CD4-positive, alpha-beta T cell treated with Interleukin-15 for 1 hour (primary cell): ENCODE measurements around the gene ARL3.
"Not testable (repeated sequence)": the region's sequence is repeated elsewhere in the genome, so short reads cannot be mapped to it uniquely, and the experiment has no call there.

Source experiments
- DNase-seq: peaks from one replicate; pipeline ENCODE4 v3.0.0-alpha.2; 2020

ARL3 gene

DNA sequence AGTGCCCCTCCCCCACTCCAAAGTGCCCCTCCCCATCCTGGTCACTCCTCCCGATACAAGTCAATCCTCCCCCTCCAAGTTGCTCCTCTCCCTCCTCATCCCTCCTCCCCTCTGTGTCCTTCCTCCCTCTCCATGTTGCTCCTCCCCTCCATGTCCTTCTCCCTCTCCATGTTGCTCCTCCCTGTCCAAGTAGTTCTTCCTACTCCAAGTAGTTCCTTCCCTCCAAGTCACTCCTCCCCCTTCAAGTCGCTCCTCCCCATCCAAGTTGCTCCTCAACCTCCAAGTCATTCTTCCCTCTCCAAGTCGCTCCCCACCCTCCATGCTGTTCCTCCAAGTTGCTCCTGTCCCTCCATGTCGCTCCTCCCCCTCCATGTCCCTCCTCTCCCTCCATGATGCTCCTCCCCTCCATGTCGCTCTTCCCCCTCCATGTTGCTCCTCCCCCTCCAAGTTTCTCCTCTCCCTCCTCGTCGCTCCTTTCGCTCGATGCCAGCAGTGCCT lies 20.9 kb upstream of the ARL3 start:
- no peak for DNase-seq

DNA sequence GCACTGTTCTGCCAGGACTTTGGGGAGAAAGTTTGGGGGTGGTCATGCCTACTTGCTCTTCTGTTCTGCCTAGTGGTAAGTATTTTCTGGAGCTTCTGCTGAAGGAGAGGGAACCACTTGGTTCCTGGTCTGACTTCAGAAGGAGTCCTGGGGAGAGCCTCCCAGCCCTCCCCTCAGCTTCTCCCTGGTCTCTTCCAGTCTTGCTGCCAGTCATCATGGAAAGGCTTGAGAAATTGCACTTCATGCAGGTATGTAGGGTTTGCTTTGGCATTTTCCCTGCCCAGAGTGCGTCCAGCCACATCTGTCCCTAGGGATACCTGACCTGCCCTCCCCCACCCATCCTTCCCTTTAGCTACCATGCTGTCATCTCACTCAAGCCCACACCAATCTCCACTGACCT lies 18.5 kb upstream of the ARL3 start:
- DNase-seq, result no peak

DNA sequence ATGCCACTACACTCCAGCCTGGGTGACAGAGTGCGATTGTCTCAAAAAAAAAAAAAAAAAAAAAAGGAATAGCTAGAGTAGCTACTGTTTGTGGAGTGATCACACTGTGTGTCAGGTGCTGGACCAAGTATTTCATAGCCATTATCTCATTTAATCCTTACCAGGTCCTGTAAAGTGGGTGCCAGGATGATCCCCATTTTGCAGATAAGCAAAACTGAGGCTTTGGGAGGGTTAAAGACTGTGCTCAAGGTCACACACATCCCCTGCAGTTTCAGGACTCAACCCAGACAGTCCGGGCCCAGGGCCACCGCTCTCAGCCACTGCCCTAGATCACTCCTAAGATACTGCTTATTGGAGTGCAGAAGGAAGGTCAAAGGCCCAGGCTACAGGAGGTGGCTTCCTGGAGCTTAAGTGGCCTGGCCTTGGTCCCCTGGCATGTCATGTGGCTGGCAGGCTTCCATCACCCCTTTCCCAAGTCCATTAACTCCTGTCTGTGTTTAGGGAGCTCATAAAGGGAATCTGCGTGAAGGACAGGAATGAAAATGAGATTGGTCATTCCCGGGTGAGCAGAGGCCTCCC lies 17.1 kb upstream of the ARL3 start:
- DNase-seq, result no peak

DNA sequence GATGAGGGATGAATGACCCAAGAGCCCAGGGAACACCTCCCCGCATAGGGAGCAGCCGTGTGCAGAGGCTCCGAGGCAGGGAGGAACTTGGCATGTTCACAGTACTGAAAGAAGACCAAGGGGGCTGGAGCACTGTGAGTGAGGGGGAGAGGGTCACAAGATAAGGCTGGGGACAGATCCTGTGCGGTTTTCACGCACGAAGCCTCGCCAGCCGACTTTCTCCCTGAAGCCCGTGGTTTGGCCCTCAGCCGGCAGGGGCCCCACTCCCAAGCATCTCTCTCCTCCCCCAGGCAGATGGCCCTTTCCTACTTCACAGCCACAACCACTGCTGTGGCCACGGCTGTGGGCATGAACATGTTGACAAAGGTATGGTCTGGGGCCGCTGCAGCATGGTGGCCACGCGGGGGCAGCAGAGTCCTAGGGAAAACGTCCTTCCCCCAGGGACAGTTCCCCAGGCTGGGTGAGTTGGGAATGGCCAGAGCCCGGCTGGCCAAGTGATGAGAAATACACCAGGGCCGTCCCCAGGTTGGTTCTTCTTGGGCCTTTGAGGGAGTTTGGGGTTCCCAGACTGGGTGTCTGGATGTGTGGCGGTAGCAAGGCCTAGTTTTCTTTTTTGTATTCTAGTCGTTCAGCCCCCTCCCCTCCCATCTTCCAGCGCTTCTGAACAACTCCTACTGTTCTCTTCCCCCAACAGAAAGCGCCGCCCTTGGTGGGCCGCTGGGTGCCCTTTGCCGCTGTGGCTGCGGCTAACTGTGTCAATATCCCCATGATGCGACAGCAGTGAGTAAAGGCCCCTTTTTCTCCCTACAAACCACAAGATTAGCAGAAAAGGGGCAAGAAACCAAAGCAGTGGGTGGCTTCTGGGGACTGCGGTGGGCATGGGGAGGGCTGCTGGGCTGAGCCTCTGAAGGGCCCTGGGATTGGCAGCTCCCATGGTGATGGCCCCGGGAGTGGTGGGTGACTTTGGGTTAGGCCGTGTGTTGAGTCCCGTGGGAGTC lies 15.1 kb upstream of the ARL3 start:
- peak; percentile 64 for DNase-seq

DNA sequence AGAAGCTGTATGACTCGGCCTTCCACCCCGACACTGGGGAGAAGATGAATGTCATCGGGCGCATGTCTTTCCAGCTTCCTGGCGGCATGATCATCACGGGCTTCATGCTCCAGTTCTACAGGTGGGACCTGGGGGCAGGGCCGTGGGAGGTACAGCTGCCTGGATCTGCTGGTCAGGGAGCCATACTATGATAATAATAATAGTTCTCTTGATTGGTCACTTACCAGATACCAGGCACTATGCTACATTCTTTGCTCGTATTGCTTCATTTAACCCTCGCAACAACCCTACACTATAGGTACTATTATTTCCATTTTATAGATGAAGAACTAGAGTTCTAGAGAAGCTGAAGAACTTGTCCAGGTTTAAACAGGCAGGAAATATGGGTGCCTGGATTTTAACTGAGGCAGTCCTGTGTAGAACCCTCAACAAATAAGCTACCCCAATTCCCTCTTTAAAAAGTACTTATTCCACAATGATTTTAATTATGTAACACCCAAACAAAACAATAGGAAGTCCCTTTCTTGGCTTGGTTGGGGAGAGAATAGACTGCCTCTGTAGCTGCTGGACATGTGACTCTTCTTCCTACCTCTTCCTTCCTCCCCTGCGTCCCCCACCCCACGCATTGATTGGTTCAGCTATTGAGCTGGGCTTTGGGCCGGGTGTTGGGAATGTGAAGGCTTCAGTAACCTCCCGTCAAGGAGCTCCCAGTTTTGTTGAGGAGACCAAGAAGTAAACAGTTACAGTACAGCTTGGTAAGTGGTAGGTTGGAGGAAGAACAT lies 13.0 kb upstream of the ARL3 start:
- no peak for DNase-seq

DNA sequence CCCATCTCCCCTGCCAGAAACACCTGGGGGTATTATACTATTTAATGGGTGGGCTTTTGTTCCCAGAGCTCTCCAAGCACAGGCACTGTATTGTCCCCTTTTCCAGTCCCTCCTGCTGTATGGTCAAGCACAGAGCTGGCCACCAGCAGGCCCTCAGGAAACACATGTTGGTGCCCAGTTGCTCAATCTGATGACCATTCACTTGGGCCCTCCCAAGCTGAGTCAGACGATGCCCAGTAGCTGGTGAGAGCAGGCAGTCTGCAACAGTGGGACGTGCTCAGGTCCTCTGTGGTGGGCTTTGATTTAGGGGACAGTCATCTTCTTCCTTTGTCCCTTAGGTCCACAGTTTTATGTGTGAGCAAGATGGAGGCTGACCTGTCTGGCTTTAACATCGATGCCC lies 12.1 kb upstream of the ARL3 start:
- no peak for DNase-seq

DNA sequence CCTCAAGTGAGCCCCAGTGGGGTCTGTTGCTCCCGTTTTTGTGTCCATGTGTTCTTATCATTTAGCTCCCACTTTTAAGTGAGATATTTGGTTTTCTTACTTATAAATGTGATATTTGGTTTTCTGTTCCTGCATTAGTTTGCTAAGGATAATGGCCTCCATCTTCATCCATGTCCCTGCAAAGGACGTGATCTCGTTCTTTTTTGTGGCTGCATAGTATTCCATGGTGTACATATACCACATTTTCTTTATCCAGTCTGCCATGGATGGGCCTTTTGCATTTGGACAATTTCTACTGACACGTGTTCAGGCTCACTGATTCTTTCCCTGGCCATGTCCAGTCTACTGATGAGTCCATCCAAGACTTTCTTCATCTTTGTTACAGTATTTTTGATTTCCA lies 9.8 kb upstream of the ARL3 start:
- DNase-seq, result no peak

DNA sequence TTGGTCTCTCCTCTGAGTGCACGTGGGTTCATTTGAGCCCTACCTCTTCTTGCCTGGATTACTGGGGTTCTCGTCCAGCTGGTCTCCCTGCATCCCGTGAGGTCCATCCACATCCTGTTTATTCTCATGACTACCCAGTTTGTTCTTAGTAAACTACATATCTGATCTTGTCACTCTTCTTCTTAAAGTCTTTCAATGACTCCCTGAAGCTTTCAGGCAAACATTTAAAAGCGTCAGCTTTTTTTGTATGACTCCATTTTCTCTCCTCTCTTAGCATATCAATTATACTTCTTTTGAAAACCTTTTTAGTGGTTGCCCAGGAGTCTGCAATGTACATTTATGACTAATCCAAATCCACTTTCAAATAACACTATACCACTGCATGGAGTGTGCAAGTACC lies 7.8 kb upstream of the ARL3 start:
- no peak for DNase-seq

DNA sequence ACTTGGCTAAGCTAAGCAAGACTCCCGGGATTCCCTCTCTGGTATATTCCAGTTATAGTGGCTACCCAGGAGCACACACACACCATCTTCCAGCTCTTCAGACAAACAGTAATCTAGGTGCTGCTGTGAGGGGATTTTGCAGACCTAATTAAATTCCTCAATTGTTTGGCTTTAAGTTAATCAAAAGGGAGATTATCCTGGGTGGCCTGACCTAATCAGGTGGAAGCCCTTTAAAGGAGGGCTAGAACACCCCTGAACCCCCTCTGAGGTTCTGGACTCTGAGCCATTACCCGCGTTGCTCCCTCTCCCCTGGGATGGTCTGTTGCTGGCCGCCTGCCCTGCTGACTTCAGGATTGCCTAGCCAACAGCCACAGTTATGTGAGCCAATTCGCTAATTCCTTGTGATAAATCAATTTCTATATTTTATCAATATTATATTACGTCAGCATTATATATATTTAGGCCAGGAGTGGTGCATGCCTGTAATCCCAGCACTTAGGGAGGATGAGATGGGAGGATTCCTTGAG lies 6.6 kb upstream of the ARL3 start:
- DNase-seq, result no peak

DNA sequence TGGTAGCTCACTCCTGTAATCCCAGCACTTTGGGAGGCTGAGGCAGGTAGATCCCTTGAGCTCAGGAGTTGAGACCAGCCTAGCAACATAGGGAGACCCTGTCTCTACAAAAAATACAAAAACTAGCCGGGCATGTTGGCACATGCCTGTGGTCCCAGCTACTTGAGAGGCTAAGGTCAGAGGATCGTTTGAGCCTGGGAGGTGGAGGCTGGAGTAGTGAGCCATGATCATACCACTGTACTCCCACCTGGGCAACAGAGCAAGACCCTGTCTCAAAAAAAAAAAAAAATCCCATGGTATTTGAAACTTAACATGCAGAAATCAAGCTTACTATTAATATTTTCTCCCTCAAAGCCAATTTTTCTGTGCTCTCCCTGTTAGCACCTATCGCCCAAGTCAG lies 6.1 kb upstream of the ARL3 start:
- DNase-seq, result no peak

DNA sequence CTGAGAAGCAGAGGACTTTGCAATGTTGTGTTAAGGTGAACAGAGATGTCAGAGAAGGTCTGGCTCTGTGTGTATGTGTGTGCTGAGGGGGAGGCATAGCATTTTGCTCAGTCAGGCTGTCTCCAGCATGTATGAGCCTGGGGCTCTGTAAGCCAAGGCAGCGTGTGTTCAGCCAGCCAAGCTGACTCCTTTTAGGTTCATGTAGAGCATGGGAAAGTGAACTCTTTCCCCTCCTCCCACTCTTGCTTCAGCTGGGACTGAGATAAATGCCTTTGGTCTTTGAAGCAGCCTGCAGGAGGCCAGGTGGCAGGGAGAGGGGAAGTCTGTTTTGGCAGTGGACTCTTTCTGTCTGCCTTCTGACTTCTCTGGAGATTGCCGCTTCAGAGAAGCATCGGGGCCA lies 4.0 kb upstream of the ARL3 start:
- no peak for DNase-seq

DNA sequence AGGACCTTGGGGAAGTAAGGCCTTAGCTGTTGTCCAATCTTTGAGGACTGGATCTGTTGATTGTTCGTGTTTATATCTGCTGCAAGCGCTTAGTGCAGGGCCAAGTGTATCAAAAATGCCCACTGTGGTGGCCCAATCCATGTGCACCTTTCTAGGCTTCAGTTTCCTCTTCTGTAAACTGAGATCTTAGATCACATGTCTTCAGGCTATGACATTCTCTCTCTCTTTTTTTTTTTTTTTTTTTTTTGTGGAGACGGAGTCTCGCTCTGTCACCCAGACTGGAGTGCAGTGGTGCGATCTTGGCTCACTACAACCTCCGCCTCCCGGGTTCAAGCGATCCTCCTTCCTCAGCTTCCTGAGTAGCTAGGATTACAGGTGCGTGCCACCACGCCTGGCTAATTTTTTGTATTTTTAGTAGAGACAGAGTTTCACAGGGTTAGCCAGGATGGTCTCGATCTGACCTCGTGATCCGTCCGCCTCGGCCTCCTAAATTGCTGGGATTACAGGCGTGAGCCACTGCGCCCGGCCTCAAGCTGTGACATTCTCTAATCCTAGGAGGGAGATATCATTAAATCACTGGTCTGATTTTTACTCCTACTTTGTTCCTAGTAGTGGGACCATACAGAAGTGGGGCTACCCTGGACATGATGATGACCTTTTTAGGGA lies 2.8 kb upstream of the ARL3 start:
- not testable (repeated sequence) for DNase-seq

DNA sequence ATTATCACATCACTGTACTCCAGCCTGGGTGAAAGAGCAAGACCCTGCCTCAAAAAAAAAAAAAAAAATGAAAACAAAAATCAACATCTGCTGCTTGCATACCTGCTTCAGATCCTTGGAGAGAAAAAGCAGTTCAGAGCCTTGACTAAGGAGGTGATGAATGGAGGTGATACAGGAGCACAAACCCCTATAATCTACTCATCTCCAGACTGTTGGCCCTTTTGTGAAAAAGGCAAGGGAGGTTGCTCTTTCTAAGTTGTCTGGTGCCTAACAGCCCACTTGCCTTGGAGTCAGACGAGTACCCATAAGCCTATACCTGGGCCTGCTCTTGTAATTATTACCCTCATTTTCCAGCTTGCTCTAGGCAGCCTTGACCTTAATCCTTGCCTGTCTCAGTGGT lies 1.7 kb upstream of the ARL3 start:
- DNase-seq, result no peak

DNA sequence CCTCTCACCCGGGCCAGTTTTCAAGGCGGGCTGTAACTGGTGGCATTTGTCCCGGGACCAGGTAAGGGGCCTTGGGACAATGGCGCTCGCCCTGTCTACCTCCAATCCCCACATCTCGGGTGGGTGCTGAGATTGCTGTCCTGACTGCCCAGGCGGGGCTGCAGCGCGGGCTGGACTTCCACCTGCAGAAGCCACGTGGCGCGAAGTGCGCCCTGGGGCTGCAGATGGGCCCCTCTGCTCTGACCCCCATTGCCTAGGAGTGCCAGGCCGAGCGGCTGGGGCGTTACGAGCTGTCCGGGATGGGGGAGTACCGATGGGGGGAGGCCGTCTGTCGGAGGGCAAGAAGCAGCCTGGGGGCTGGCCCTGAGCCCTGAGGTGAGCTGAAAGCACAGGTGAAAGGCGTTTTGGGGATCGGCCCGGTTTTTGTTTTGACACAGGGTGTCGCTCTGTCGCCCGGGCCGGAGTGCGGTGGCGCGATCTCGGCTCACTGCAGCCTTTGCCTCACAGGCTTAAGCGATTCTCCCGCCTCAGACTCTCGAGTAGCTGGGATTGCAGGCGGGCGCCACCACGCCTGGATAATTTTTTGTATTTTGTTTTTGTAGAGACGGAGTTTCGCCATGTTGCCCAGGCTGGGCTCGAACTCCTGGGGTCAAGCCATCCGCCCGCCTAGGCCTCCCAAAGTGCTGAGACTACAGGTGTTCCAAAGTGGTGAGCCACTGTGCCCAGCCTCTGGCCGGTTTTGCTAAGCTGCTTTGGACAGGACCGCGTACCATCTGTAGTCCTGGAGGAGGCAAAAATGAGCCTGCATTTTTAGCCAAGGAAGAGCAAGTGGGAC lies 641 bp upstream of the ARL3 start, which contains the start of gene SFXN2:
Gene SFXN2 (plus strand): TSS at position 16 of the 835 bp plus-strand sequence. CDS start 12,001 bp downstream, outside the sequence.
- DNase-seq, result peak; percentile 32

DNA sequence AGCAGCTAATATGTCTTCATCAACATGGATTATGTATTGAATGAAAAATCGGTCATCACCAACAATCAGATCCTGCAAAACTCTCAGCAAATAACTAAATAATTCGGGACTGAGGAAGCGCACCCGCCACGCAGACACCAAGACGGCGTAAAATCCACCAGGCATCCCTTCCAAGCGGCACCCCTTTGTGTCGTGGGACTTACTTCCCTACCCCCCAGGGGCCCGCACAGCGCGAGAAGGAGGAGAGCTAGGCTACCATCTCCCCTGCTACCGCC lies 721 bp downstream of the ARL3 start:
- no peak for DNase-seq

DNA sequence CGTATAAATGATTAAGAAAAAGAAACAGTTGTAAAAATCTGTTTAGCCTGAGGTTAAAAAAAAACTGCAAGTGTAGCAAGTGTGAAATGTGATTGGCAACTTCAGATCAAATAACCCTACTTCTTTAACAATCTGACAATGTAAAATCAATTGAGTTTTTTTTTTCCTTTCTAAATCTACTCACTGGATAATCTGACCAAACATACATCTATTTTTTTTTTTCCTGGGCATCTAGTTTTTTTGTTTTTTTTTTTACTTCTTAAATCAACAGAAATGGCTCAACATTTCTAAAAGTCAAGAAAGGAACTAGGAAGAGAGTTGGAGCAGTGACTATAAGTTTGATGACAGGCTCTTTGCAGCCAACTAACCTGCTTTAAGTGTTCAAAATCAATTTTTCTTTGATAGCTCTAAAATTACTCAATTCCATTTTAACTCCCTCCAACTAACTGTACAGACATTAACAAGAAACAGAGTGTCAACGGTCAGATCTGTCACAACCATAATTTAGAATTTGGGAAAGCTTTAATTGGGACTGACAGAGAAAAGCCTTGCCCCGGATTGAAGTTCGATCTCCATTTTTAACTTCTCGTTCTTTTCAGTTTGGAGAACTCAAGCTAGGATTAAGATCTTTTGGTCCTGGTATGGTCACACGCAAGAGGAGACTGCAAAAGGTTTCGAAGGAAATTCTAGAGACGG lies 1.2 kb downstream of the ARL3 start:
- no peak for DNase-seq

DNA sequence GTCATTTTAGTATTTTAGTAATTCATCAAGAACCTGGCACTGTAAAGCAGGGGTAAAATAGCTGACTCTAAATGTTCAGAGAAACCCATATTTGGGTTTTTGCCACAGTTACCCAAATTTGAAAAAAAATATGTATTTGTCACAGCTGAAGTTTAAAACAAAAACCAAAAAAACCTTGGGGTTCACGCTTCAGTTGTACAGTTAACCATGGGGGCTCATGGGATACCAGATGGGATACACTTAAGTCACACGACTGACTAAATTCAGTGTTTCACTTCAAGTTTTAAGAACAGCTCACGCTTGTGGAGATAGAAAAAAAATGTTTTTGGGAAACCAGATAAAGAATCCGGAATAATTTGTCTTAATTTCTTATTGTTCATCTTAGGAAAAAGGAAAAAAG lies 2.1 kb downstream of the ARL3 start:
- DNase-seq, result no peak

DNA sequence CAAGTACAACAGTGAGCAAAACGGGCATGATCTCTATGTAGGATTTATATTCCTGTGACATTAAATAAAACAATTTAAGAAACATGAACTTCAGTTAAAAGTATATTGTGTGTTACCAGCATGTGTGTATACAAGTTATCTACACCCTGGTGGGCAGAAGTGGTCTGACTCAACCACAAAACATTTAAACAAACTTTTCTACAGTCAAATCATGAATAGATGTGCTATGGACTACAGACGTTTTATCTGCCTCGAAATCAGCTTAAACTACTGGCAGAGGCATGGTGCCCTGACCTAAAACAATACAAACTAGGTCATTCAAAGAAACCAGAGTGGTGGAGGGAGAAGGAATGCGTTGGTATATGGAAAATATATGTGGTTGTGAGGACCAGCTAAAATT lies 3.6 kb downstream of the ARL3 start:
- DNase-seq, result no peak

DNA sequence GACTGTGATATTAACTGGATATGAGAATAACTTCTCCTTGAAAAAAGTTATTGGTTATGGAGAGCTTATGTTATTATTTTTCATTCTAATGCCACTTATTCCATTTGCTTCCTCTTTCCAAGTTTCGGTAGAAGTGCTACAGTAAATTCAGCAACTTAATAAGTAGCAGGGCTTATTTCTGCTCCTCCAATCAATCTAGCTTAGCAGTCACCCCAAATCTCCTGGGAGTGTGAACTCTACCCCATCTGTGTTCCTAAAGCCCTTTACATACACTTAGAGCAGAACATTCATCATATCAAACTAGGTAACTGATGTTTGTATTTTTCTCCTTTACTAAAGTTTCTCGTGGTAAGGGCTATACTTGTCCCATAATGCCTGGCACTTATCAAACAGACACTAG lies 8.7 kb downstream of the ARL3 start:
- no peak for DNase-seq

DNA sequence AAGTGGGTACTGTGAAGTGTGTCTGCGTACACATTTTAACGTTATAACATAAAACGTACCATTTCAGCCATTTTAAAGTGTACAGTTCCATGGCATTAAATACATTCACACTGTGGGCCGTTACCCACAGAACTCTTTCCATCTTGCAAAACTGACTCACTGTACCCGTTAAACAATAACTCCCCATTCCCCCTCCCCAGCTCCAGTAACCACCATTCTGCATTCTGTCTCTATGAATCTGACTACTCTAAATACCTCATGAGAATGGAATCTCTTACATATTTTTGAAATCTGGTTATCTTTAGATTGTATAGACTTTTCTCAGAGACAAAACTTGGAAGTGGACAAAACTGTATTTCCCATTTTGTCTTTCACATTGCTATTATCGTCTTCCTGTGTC lies 9.3 kb downstream of the ARL3 start:
- DNase-seq, result no peak

DNA sequence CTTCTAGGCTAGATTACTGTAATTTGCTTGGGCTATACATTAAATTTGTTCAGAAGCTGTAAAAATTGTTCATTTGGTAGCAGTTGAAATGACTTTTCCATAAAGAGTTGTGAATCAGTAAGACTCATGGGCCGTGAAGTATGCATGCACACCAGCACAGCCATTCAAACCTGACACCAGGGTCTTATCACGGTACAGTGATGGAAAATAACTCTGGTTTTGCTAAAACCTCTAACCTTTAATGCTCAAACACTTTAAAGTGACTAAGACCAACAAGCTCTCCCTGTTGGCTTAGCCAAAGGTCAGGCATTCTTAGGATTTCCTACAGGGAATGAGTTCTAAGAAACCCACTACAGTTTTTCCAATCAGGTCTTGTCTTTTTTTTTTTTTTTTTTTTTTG lies 11.5 kb downstream of the ARL3 start:
- no peak for DNase-seq
